GM23338 (cell line): Measurements from ENCODE around the gene C5orf22. TPM values are rescaled to one million over a fixed set of nuclear protein-coding genes. Genes with fewer than 3 reads are reported as not detected.

Experiments used
- ATAC-seq: fragments of 200-7000 bp; cut with Tn5 transposase; 3 replicates; pipeline ENCODE4 v1.9.1; 2020
- DNase-seq: peaks from one replicate; pipeline ENCODE4 v3.0.0-alpha.2; 2015; ENCODE audit warnings: low spot score
- H2AFZ ChIP-seq: fragments of 200-600 bp; sonication (generic); 2 replicates; pipeline ENCODE4 v1.8.0; 2016; ENCODE audit warnings: antibody characterized with exemption, mild to moderate bottlenecking, moderate library complexity
- H3F3A ChIP-seq: fragments of 200-600 bp; sonication (generic); replicated peaks from 2 replicates; pipeline ENCODE4 v1.8.0; 2017; ENCODE audit warnings: antibody characterized with exemption, mixed run types, low read depth
- H3K27ac ChIP-seq: fragments of 200-600 bp; sonication (generic); 2 replicates; pipeline ENCODE4 v1.6.1; 2016; ENCODE audit warnings: low read depth
- H3K27me3 ChIP-seq: fragments of 200-600 bp; sonication (generic); 2 replicates; pipeline ENCODE4 v1.8.0; 2016; ENCODE audit warnings: mild to moderate bottlenecking, mixed run types, moderate library complexity; ENCODE audit not compliant: insufficient read depth
- H3K36me3 ChIP-seq: fragments of 200-600 bp; sonication (generic); 2 replicates; pipeline ENCODE4 v1.8.0; 2016; ENCODE audit warnings: mild to moderate bottlenecking; ENCODE audit not compliant: insufficient read depth
- H3K4me1 ChIP-seq: fragments of 200-600 bp; sonication (generic); 2 replicates; pipeline ENCODE4 v1.8.0; 2016; ENCODE audit warnings: mild to moderate bottlenecking, moderate library complexity; ENCODE audit not compliant: insufficient read depth
- H3K4me2 ChIP-seq: fragments of 200-600 bp; sonication (generic); 2 replicates; pipeline ENCODE4 v1.7.1; 2017; ENCODE audit warnings: mixed run types
- H3K4me3 ChIP-seq: fragments of 200-600 bp; sonication (generic); 2 replicates; pipeline ENCODE4 v1.6.1; 2016; ENCODE audit warnings: mixed run types
- H3K79me2 ChIP-seq: fragments of 200-600 bp; sonication (generic); replicated peaks from 2 replicates; pipeline ENCODE4 v1.8.0; 2017; ENCODE audit warnings: mild to moderate bottlenecking; ENCODE audit not compliant: insufficient read depth
- H3K9me2 ChIP-seq: fragments of 200-600 bp; sonication (generic); 2 replicates; pipeline ENCODE4 v1.8.0; 2017; ENCODE audit not compliant: insufficient read depth
- H4K20me1 ChIP-seq: fragments of 200-600 bp; sonication (generic); replicated peaks from 2 replicates; pipeline ENCODE4 v1.8.0; 2017; ENCODE audit warnings: mild to moderate bottlenecking; ENCODE audit not compliant: insufficient read depth
- H3K27ac Mint-ChIP-seq: 2 replicates; pipeline ENCODE4 v1.8.0; 2020; ENCODE audit warnings: inconsistent platforms, mild to moderate bottlenecking, moderate library complexity, mixed read lengths
- H3K27me3 Mint-ChIP-seq: 3 replicates; pipeline ENCODE4 v1.8.0; 2022; ENCODE audit warnings: low read depth, mild to moderate bottlenecking, moderate library complexity, mixed read lengths, inconsistent platforms; ENCODE audit not compliant: insufficient read depth, poor library complexity
- H3K36me3 Mint-ChIP-seq: 3 replicates; pipeline ENCODE4 v1.8.0; 2021; ENCODE audit warnings: low read depth, mild to moderate bottlenecking, inconsistent platforms, moderate library complexity, mixed read lengths
- H3K4me1 Mint-ChIP-seq: 3 replicates; pipeline ENCODE4 v1.8.0; 2020; ENCODE audit warnings: mild to moderate bottlenecking, inconsistent platforms, mixed read lengths
- H3K4me3 Mint-ChIP-seq: 3 replicates; pipeline ENCODE4 v1.8.0; 2021; ENCODE audit warnings: moderate library complexity, mild to moderate bottlenecking, inconsistent platforms, mixed read lengths
- H3K9me3 Mint-ChIP-seq: 3 replicates; pipeline ENCODE4 v1.8.0; 2020; ENCODE audit warnings: moderate library complexity, mild to moderate bottlenecking, inconsistent platforms, mixed read lengths
- CREB1 ChIP-seq: fragments of 250-450 bp; sonication (Bioruptor Pico); IDR thresholded peaks from 2 replicates; pipeline ENCODE4 v1.5.0; 2020; ENCODE audit warnings: low read depth, mild to moderate bottlenecking, moderate library complexity
- EZH2 ChIP-seq: fragments of 200-600 bp; sonication (generic); IDR thresholded peaks from one replicate; pipeline ENCODE4 v1.8.0; 2017; ENCODE audit warnings: antibody characterized with exemption, mild to moderate bottlenecking, low read depth; ENCODE audit not compliant: unreplicated experiment
- EZH2phosphoT487 ChIP-seq: fragments of 200-600 bp; sonication (generic); IDR thresholded peaks from one replicate; pipeline ENCODE4 v1.8.1; 2018; ENCODE audit warnings: antibody characterized with exemption; ENCODE audit not compliant: unreplicated experiment
- JUNB ChIP-seq: IDR thresholded peaks from one replicate; pipeline ENCODE4 v1.6.1; 2016; ENCODE audit warnings: antibody characterized with exemption; ENCODE audit not compliant: unreplicated experiment
- NANOG ChIP-seq: IDR thresholded peaks from 2 replicates; pipeline ENCODE4 v1.6.1; 2016; ENCODE audit warnings: antibody characterized with exemption, borderline replicate concordance
- POLR2AphosphoS5 ChIP-seq: IDR thresholded peaks from 2 replicates; pipeline ENCODE4 v1.6.1; 2016; ENCODE audit warnings: antibody characterized with exemption, low read depth
- ZNF114 ChIP-seq: fragments of 250-450 bp; sonication (Bioruptor Pico); IDR thresholded peaks from 2 replicates; pipeline ENCODE4 v1.5.0; 2020; ENCODE audit warnings: mild to moderate bottlenecking, moderate library complexity
- ZNF331 ChIP-seq: fragments of 250-450 bp; sonication (Bioruptor Pico); IDR thresholded peaks from 2 replicates; pipeline ENCODE4 v1.5.0; 2020; ENCODE audit warnings: low read depth, mild to moderate bottlenecking, moderate library complexity
- polyA plus RNA-seq: library from polyadenylated mRNA; unstranded; fragments of >200 nt; fragmentation: Nextera tagmentation; extraction: Ambion mirVana; gene quantifications from 2 replicates; pipeline ENCODE4 v1.2.1, GENCODE V29; 2016
- total RNA-seq: library from RNA; depleted of rRNA; stranded (reverse); fragments of >200 nt; shearing (Covaris generic); gene quantifications from 2 replicates; pipeline ENCODE4 v1.2.3, GENCODE V29; 2014
- TF ChIP-seq, protein P1 (sequence below): IDR thresholded peaks from one replicate; pipeline ENCODE4 v1.6.1; 2018; ENCODE audit warnings: antibody characterized with exemption; ENCODE audit not compliant: unreplicated experiment
- TF ChIP-seq, protein P2 (sequence below): fragments of 250-450 bp; sonication (Bioruptor Pico); IDR thresholded peaks from 2 replicates; pipeline ENCODE4 v1.5.0; 2020; ENCODE audit warnings: mild to moderate bottlenecking, moderate library complexity
- TF ChIP-seq, protein P3 (sequence below), 2 experiments: fragments of 200-600 bp in 1 of 2; sonication (generic) in 1 of 2; conservative IDR thresholded peaks; 2 replicates each; pipeline versions ENCODE4 v1.5.1 to v1.6.1; 2016 to 2017; ENCODE audit warnings: antibody characterized with exemption in 2 of 2, low read depth in 2 of 2, mild to moderate bottlenecking in 2 of 2, moderate library complexity in 1 of 2
- TF ChIP-seq, protein P4 (sequence below): IDR thresholded peaks from 2 replicates; pipeline ENCODE4 v1.6.1; 2016; ENCODE audit warnings: antibody characterized with exemption

The C5orf22 gene
- total and polyA plus RNA-seq, 2 experiments from 2014 or later: 13.6 to 30.9 TPM

DNA sequence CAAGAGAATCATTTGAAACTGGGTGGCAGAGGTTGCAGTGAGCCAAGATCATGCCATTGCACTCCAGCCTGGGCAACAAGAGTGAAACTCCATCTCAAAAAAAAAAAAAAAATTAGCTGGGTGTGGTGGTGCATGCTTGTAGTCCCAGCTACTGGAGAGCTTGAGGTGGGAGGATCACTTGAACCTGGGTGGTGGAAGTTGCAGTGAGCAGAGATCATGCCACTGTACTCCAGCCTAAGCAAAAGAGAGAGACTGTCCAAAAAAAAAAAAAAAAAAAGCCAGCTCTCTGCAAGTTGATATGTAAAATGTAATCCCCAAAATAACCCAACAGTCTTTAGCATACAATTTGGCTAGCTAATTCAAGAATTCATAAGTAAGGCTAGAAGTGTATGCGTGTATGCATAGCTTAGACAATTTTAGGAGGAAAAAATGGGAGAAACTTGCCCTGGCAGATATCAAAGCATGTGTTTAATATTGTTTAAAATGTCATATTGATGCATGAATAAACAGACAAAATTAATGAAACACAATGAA, 36.3 kb downstream of the C5orf22 start (continued):
- TF ChIP-seq, protein P1, sequence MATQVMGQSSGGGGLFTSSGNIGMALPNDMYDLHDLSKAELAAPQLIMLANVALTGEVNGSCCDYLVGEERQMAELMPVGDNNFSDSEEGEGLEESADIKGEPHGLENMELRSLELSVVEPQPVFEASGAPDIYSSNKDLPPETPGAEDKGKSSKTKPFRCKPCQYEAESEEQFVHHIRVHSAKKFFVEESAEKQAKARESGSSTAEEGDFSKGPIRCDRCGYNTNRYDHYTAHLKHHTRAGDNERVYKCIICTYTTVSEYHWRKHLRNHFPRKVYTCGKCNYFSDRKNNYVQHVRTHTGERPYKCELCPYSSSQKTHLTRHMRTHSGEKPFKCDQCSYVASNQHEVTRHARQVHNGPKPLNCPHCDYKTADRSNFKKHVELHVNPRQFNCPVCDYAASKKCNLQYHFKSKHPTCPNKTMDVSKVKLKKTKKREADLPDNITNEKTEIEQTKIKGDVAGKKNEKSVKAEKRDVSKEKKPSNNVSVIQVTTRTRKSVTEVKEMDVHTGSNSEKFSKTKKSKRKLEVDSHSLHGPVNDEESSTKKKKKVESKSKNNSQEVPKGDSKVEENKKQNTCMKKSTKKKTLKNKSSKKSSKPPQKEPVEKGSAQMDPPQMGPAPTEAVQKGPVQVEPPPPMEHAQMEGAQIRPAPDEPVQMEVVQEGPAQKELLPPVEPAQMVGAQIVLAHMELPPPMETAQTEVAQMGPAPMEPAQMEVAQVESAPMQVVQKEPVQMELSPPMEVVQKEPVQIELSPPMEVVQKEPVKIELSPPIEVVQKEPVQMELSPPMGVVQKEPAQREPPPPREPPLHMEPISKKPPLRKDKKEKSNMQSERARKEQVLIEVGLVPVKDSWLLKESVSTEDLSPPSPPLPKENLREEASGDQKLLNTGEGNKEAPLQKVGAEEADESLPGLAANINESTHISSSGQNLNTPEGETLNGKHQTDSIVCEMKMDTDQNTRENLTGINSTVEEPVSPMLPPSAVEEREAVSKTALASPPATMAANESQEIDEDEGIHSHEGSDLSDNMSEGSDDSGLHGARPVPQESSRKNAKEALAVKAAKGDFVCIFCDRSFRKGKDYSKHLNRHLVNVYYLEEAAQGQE: no peak
- TF ChIP-seq NANOG (no peak), EZH2 (no peak), EZH2phosphoT487 (no peak), JUNB (no peak), ZNF114 (CRISPR knock-in tag) (no peak), CREB1 (CRISPR knock-in tag) (no peak)

DNA sequence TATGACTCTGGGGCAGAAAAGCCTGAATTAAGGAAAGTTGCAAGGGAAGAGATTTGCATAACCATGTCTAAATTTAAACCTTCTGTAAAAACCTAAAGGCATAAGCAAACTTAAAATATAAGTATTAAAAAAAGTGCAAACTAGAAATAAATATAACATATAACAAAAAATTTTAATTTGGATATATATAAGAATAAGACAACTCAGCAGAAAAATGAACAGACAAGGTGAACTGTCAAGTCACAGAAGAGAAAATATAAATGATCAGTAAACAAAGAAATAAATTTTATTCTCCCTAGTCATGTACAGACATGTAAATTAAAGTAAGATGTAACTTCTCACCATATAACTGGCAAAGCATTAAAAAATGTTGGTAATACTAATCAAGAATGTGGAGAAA, 37.0 kb downstream of the C5orf22 start:
- Histone ChIP-seq H3K9me2 (peaks cover 6% of the 10 kb centered on the region; the same call in 1 of the 2 replicates), H2AFZ (no peak overlapping the region), H3K36me3 (no peaks in the 10 kb centered on the region), H3K27ac (no peak overlapping the region), H3K79me2 (no peaks in the 10 kb centered on the region), H3K4me3 (no peak overlapping the region), H3K4me2 (no peak overlapping the region), H3F3A (no peaks in the 10 kb centered on the region), H3K27me3 (no peaks in the 10 kb centered on the region), H4K20me1 (no peaks in the 10 kb centered on the region), H3K4me1 (no peaks in the 10 kb centered on the region)
- no peak overlapping the region for H3K27ac Mint-ChIP-seq
- no peaks in the 10 kb centered on the region for H3K27me3 Mint-ChIP-seq
- peaks cover 22% of the 10 kb centered on the region for H3K36me3 Mint-ChIP-seq
- peaks cover 23% of the 10 kb centered on the region for H3K9me3 Mint-ChIP-seq
- H3K4me3 Mint-ChIP-seq: no peak overlapping the region
- no peaks in the 10 kb centered on the region; the same call in 2 of the 3 replicates for H3K4me1 Mint-ChIP-seq
- ATAC-seq (no peak), DNase-seq (no peak)
- no peak for TF ChIP-seq ZNF331 (CRISPR knock-in tag)
- TF ChIP-seq, protein P2, sequence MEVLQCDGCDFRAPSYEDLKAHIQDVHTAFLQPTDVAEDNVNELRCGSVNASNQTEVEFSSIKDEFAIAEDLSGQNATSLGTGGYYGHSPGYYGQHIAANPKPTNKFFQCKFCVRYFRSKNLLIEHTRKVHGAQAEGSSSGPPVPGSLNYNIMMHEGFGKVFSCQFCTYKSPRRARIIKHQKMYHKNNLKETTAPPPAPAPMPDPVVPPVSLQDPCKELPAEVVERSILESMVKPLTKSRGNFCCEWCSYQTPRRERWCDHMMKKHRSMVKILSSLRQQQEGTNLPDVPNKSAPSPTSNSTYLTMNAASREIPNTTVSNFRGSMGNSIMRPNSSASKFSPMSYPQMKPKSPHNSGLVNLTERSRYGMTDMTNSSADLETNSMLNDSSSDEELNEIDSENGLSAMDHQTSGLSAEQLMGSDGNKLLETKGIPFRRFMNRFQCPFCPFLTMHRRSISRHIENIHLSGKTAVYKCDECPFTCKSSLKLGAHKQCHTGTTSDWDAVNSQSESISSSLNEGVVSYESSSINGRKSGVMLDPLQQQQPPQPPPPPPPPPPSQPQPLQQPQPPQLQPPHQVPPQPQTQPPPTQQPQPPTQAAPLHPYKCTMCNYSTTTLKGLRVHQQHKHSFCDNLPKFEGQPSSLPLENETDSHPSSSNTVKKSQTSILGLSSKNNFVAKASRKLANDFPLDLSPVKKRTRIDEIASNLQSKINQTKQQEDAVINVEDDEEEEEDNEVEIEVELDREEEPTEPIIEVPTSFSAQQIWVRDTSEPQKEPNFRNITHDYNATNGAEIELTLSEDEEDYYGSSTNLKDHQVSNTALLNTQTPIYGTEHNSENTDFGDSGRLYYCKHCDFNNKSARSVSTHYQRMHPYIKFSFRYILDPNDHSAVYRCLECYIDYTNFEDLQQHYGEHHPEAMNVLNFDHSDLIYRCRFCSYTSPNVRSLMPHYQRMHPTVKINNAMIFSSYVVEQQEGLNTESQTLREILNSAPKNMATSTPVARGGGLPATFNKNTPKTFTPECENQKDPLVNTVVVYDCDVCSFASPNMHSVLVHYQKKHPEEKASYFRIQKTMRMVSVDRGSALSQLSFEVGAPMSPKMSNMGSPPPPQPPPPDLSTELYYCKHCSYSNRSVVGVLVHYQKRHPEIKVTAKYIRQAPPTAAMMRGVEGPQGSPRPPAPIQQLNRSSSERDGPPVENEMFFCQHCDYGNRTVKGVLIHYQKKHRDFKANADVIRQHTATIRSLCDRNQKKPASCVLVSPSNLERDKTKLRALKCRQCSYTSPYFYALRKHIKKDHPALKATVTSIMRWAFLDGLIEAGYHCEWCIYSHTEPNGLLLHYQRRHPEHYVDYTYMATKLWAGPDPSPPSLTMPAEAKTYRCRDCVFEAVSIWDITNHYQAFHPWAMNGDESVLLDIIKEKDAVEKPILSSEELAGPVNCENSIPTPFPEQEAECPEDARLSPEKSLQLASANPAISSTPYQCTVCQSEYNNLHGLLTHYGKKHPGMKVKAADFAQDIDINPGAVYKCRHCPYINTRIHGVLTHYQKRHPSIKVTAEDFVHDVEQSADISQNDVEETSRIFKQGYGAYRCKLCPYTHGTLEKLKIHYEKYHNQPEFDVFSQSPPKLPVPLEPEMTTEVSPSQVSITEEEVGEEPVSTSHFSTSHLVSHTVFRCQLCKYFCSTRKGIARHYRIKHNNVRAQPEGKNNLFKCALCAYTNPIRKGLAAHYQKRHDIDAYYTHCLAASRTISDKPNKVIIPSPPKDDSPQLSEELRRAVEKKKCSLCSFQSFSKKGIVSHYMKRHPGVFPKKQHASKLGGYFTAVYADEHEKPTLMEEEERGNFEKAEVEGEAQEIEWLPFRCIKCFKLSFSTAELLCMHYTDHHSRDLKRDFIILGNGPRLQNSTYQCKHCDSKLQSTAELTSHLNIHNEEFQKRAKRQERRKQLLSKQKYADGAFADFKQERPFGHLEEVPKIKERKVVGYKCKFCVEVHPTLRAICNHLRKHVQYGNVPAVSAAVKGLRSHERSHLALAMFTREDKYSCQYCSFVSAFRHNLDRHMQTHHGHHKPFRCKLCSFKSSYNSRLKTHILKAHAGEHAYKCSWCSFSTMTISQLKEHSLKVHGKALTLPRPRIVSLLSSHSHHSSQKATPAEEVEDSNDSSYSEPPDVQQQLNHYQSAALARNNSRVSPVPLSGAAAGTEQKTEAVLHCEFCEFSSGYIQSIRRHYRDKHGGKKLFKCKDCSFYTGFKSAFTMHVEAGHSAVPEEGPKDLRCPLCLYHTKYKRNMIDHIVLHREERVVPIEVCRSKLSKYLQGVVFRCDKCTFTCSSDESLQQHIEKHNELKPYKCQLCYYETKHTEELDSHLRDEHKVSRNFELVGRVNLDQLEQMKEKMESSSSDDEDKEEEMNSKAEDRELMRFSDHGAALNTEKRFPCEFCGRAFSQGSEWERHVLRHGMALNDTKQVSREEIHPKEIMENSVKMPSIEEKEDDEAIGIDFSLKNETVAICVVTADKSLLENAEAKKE (CRISPR knock-in tag): no peak
- TF ChIP-seq EZH2phosphoT487: no peak
- no peak for TF ChIP-seq ZNF114 (CRISPR knock-in tag)
- no peak for TF ChIP-seq CREB1 (CRISPR knock-in tag)
- TF ChIP-seq EZH2: no peak
- TF ChIP-seq NANOG: no peak
- TF ChIP-seq, protein P3, sequence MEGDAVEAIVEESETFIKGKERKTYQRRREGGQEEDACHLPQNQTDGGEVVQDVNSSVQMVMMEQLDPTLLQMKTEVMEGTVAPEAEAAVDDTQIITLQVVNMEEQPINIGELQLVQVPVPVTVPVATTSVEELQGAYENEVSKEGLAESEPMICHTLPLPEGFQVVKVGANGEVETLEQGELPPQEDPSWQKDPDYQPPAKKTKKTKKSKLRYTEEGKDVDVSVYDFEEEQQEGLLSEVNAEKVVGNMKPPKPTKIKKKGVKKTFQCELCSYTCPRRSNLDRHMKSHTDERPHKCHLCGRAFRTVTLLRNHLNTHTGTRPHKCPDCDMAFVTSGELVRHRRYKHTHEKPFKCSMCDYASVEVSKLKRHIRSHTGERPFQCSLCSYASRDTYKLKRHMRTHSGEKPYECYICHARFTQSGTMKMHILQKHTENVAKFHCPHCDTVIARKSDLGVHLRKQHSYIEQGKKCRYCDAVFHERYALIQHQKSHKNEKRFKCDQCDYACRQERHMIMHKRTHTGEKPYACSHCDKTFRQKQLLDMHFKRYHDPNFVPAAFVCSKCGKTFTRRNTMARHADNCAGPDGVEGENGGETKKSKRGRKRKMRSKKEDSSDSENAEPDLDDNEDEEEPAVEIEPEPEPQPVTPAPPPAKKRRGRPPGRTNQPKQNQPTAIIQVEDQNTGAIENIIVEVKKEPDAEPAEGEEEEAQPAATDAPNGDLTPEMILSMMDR (conservative IDR thresholded peaks at IDR 0.05; ENCODE audit: low read depth in 2 of 2): no peak
- no peak for TF ChIP-seq POLR2AphosphoS5
- TF ChIP-seq, protein P4, sequence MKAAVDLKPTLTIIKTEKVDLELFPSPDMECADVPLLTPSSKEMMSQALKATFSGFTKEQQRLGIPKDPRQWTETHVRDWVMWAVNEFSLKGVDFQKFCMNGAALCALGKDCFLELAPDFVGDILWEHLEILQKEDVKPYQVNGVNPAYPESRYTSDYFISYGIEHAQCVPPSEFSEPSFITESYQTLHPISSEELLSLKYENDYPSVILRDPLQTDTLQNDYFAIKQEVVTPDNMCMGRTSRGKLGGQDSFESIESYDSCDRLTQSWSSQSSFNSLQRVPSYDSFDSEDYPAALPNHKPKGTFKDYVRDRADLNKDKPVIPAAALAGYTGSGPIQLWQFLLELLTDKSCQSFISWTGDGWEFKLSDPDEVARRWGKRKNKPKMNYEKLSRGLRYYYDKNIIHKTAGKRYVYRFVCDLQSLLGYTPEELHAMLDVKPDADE: no peak
